RWPE1 (cell line): ENCODE results near the gene BBIP1.

Source experiments
- CTCF ChIA-PET: fragments of 350-600 bp; sonication (Branson Sonifier 250); formaldehyde crosslinking; extraction: SDS; loops from one replicate; lab custom pipeline; 2021; lab: Yijun Ruan, JAX
- POLR2A ChIA-PET: fragments of 400-600 bp; formaldehyde crosslinking; extraction: SDS; loops from one replicate; lab custom pipeline; 2020; ENCODE audit warnings: antibody characterized with exemption; ENCODE audit not compliant: low non-redundant PET; lab: Yijun Ruan, JAX
- DNase-seq: peaks from one replicate; pipeline ENCODE4 v3.0.0; 2012; ENCODE audit warnings: low spot score
- H3K27ac ChIP-seq: fragments of 450-650 bp; 2 replicates; pipeline ENCODE4 v1.5.1; 2017
- CTCF ChIP-seq: fragments of 450-650 bp; conservative IDR thresholded peaks from 2 replicates; pipeline ENCODE4 v1.5.1; 2017; ENCODE audit warnings: low read depth, mild to moderate bottlenecking

Gene BBIP1

GRCh38 chr10:110912374-110912773 is 6.6 kb downstream of the BBIP1 start:
- no peak overlapping the region for H3K27ac ChIP-seq
- ChIA-PET POLR2A (no interaction called here), CTCF (interaction anchor here (1.1 kb wide), 1 partner anchor 166 kb away, joined by 3 read pairs; no protein-coding TSS in a partner anchor)
- no peak for DNase-seq
- no peak for TF ChIP-seq CTCF

- ChIA-PET CTCF (no interaction called here), POLR2A (no interaction called here)
- no peak for DNase-seq
- no peak for TF ChIP-seq CTCF
- H3K27ac ChIP-seq: no peak overlapping the region
Measured at GRCh38 chr10:110910138-110910537, 8.8 kb downstream of the BBIP1 start.

GRCh38 chr10:110903280-110904278 is 15.4 kb downstream of the BBIP1 start:
- H3K27ac ChIP-seq: no peak overlapping the region
- ChIA-PET POLR2A (no interaction called here), CTCF (interaction anchor here (0.6 kb wide), 1 partner anchor 44 kb away, joined by 3 read pairs; no protein-coding TSS in a partner anchor)
- no peak for TF ChIP-seq CTCF
- DNase-seq: no peak

GRCh38 chr10:110901954-110902819 is 16.8 kb downstream of the BBIP1 start:
- H3K27ac ChIP-seq: no peak overlapping the region
- DNase-seq: peak; percentile 93
- ChIA-PET CTCF (interaction anchor here (0.6 to 1.1 kb wide), 4 partner anchors 15 to 156 kb away, joined by 3 read pairs; no protein-coding TSS in a partner anchor), POLR2A (interaction anchor here (1.1 kb wide), 1 partner anchor 17 kb away, joined by 6 read pairs; the partner anchor contains the start of genes BBIP1 and SHOC2)
- no peak for TF ChIP-seq CTCF

GRCh38 chr10:110900983-110901382 is 18.0 kb downstream of the BBIP1 start:
- no peak for TF ChIP-seq CTCF
- DNase-seq: no peak
- ChIA-PET POLR2A (no interaction called here), CTCF (interaction anchor here (0.6 to 1.0 kb wide), 2 partner anchors 10 to 14 kb away, joined by 3 read pairs; no protein-coding TSS in a partner anchor)
- H3K27ac ChIP-seq: peak overlapping the region; percentile 59

- no peak overlapping the region for H3K27ac ChIP-seq
- TF ChIP-seq CTCF: no peak
- POLR2A ChIA-PET: no interaction called here
- DNase-seq: no peak
- CTCF ChIA-PET: no interaction called here
Measured at GRCh38 chr10:110898391-110898790, 20.6 kb downstream of the BBIP1 start.
